ENCODE results near the gene PAX5. TPM values are rescaled to one million over a fixed set of nuclear protein-coding genes. Genes with fewer than 3 reads are reported as not detected.

PAX5 gene
- total RNA-seq, 2 experiments from 2014 or later: 0.95 to 1.1 TPM

DNA sequence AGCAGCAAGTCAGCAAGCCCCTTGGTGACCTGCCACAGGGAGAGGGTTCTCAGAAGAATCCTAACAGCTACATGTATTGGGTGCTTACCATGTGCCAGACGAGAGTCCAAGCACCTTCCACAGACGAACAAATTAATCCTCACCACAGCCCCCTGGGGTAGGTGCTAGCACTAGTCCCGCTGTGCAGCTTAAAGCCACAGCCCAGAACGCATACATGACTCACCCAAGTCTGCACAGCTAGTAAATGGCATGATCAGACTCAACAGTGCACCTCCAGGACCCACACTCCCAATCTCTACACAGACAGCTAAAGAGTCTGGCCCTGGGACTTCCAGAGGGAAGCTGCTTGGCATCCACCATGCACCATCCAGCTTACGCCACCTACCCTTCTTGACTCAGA lies 111.5 kb downstream of the PAX5 start:
- H3K27me3 Mint-ChIP-seq: peaks cover 5% of the 10 kb centered on the region
- peaks cover 7% of the 10 kb centered on the region for H3K4me1 Mint-ChIP-seq (ENCODE audit: low read depth)
- no peaks in the 10 kb centered on the region for H3K36me3 Mint-ChIP-seq (ENCODE audit: low read depth)
- TF ChIP-seq, protein P1, sequence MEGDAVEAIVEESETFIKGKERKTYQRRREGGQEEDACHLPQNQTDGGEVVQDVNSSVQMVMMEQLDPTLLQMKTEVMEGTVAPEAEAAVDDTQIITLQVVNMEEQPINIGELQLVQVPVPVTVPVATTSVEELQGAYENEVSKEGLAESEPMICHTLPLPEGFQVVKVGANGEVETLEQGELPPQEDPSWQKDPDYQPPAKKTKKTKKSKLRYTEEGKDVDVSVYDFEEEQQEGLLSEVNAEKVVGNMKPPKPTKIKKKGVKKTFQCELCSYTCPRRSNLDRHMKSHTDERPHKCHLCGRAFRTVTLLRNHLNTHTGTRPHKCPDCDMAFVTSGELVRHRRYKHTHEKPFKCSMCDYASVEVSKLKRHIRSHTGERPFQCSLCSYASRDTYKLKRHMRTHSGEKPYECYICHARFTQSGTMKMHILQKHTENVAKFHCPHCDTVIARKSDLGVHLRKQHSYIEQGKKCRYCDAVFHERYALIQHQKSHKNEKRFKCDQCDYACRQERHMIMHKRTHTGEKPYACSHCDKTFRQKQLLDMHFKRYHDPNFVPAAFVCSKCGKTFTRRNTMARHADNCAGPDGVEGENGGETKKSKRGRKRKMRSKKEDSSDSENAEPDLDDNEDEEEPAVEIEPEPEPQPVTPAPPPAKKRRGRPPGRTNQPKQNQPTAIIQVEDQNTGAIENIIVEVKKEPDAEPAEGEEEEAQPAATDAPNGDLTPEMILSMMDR (IDR thresholded peaks at IDR 0.05): no peak
- ATAC-seq (no peak), DNase-seq (peak; percentile 7)
- H3K4me3 Mint-ChIP-seq: no peak overlapping the region
- ChIA-PET CTCF (no interaction called here), POLR2A (no interaction called here)
- intact Hi-C loops (cut with micrococcal nuclease): no loop called here
- no peaks in the 10 kb centered on the region for H3K9me3 Mint-ChIP-seq
- no peak overlapping the region for H3K27ac Mint-ChIP-seq

DNA sequence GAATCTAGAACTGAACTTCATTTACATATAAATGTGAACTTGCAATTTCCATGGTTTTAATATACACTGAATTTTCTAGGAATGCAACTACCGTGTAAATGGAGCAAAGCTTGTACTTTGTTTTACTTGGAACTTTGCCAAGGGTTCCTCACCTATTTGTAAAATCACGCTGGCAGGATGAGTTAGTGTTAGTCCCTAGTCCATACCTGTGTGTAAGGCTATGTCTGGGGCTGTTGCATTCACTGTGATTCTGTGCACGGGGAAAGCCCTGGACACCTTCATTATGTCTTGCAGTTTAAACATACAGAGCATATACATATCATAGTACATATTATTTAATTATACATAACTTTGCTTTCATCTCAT lies 119.9 kb downstream of the PAX5 start:
- ATAC-seq (no peak), DNase-seq (no peak)
- H3K4me1 Mint-ChIP-seq (ENCODE audit: low read depth): no peaks in the 10 kb centered on the region
- no peaks in the 10 kb centered on the region for H3K36me3 Mint-ChIP-seq (ENCODE audit: low read depth)
- TF ChIP-seq, protein P1 (IDR thresholded peaks at IDR 0.05): no peak
- no peaks in the 10 kb centered on the region for H3K9me3 Mint-ChIP-seq
- ChIA-PET CTCF (no interaction called here), POLR2A (interaction anchor here (0.8 kb wide), 1 partner anchor 10 kb away, joined by 4 read pairs; no protein-coding TSS in a partner anchor)
- intact Hi-C loops (cut with micrococcal nuclease): no loop called here
- H3K27ac Mint-ChIP-seq: no peak overlapping the region
- peaks cover 17% of the 10 kb centered on the region for H3K27me3 Mint-ChIP-seq
- H3K4me3 Mint-ChIP-seq: no peak overlapping the region

DNA sequence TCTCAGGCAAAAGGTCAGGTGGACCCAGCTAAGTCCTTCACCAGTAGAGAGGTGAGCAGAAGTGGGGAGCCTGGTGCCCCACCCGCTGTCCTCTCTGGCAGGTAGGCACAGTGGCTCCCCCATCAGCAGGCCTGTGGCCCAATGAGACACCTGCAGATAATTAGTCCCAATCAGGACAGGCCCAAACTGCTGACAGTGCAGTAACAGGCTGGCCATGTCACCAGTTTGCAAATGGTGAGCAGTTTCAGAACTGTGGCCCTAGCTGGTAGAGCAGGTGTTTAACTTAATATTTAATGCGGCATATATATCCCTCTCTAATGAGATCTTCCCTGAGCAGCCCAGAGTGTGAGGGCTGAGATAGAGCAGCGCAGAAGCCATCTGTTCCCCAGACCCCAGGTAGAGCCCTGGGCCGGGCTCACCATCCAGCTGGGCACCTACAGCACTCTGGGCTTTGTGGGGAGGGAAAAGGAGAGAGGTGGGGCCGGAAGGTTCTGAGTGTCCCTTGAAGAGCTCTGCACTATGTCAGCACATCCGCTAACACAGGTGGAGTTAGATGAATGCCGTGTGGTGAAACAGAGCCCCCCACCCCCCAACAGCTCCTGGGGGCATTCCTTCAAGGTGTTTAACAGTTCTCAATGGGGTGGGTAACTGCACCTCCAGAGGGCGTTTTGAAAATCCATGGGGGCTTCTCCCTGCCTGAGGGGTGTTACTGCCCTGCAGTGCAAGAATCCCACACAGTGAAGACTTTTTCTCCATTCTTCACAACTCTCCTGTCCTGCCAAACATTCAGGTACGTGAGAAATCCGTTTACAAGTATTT lies 120.5 kb downstream of the PAX5 start:
- Mint-ChIP-seq H3K27ac (no peak overlapping the region), H3K4me3 (no peak overlapping the region), H3K4me1 (ENCODE audit: low read depth) (no peaks in the 10 kb centered on the region), H3K9me3 (no peaks in the 10 kb centered on the region), H3K36me3 (ENCODE audit: low read depth) (no peaks in the 10 kb centered on the region), H3K27me3 (peaks cover 20% of the 10 kb centered on the region)
- ChIA-PET CTCF (no interaction called here), POLR2A (no interaction called here)
- TF ChIP-seq, protein P1 (IDR thresholded peaks at IDR 0.05): no peak
- no peak for DNase-seq
- intact Hi-C loops (cut with micrococcal nuclease): no loop called here
- no peak for ATAC-seq

DNA sequence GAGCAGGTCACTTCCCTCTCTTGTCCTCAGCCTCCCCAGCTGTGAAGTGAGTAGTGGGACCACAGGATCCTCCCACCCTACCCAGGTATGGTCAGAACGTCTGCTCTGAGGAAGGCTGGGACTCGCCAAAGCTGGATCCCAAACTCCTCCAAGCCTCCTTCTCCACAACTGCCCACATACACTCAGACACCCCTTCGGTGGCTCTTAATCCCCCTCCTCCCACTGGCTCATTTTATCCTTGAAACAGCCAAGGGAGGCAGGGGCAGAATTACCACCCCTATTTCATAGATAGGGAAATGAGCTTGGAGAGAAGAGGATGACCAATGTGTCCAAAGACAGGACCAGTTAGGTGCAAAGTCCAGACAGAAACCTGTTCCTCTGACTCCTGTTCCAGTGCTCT lies 121.4 kb downstream of the PAX5 start:
- ChIA-PET POLR2A (no interaction called here), CTCF (interaction anchor here (0.7 kb wide), 1 partner anchor 38 kb away, joined by 3 read pairs; no protein-coding TSS in a partner anchor)
- Mint-ChIP-seq H3K36me3 (ENCODE audit: low read depth) (no peaks in the 10 kb centered on the region), H3K4me3 (no peak overlapping the region), H3K4me1 (ENCODE audit: low read depth) (no peaks in the 10 kb centered on the region), H3K9me3 (no peaks in the 10 kb centered on the region), H3K27me3 (peaks cover 27% of the 10 kb centered on the region), H3K27ac (no peak overlapping the region)
- no peak for DNase-seq
- intact Hi-C loops (cut with micrococcal nuclease): no loop called here
- no peak for ATAC-seq
- TF ChIP-seq, protein P1 (IDR thresholded peaks at IDR 0.05): no peak

DNA sequence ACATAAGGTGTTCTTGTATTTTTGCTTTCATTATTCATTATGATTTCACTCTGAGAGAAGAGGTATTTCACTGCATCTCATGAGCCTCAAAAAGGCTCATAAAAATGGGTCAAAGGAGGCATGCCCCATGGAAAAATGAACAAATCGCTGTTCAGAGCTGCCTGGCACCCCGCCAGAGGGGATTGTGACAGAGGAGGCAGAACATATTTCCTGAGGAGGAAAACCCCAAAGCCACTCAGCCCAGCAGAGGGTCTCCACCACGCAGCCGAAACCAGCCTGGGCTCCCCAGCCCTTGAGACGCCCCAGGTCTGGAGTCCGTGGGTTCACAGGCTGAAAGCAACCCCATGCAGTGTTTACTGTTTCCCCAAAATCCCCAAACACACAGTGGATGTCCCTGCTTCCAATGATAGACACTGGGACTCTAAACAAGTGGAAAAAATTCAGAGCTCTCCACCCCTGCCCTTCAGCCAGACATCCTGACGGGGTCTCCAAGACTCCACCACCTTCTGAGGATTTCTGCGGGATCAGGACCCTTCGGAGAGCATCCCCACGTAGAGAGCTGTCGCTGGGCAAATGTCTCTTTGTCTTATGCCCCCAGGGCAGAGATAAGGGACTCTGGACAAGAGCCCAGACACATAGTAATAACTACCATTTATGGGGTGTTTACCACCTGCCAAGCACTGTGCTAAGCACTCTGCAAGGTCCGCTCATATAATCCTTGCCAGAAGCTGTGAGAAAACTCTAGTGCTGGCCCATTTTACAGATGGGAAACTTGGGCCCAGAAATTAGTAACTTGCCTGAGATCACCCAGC lies 122.3 kb downstream of the PAX5 start:
- Mint-ChIP-seq H3K27me3 (peaks cover 32% of the 10 kb centered on the region), H3K36me3 (ENCODE audit: low read depth) (no peaks in the 10 kb centered on the region), H3K4me3 (no peak overlapping the region), H3K4me1 (ENCODE audit: low read depth) (no peaks in the 10 kb centered on the region), H3K27ac (no peak overlapping the region), H3K9me3 (no peaks in the 10 kb centered on the region)
- TF ChIP-seq, protein P1 (IDR thresholded peaks at IDR 0.05): no peak
- intact Hi-C loops (cut with micrococcal nuclease): no loop called here
- ATAC-seq (no peak), DNase-seq (no peak)
- ChIA-PET POLR2A (no interaction called here), CTCF (interaction anchor here (0.7 kb wide), 1 partner anchor 37 kb away, joined by 3 read pairs; no protein-coding TSS in a partner anchor)
